SKM-1 (cell line): ENCODE measurements around the gene TMEM74B.

Source experiments
- DNase-seq: peaks from one replicate; lab custom pipeline; 2025; ENCODE audit not compliant: unreplicated experiment; lab: John Stamatoyannopoulos, UW

The TMEM74B gene

GRCh38 chr20:1206366-1207148, 21.8 kb upstream of the TMEM74B start:
- DNase-seq = no peak

- DNase-seq = no peak
Observed at GRCh38 chr20:1205802-1206201, 21.0 kb upstream of the TMEM74B start.

DNA sequence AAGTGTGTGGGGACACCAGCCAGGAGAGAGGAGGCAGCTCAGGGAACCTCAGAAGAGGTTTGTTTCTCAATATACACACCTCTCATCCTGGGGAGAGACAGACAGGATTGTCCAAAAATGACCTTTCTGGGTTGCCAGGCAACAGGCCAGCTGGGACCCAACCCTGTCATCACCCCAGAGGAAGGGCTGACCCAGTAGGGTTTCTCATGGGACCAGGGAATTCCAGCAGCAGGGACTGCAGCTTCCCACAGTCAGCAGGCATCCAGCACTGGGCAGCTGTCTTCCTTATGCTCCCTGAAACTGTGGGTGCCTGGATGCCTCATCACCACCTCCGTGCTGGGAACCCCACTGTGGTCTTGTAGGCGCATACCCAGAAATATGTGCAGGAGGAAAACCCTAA, 19.8 kb upstream of the TMEM74B start:
- DNase-seq = no peak

- no peak for DNase-seq
Observed at GRCh38 chr20:1204113-1204512, 19.3 kb upstream of the TMEM74B start.

DNA sequence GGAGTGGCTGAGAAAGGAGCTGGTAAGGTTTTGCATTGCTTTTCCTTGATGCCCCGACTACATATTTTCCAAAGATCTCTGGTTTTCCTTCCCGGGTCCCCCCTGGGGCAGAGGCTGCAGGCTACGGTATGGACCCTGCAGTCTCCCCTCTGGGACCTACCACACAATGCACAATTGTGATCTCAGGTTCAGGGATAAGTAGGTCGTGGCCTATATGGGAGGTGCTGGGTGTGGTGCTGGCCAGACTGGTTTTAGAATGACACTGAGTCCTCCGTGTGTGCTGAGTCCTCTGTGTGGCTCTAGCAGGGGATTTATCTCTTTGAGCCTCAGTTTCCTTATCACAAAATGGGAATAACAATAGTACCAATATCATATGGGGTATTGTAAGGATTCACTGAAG, 18.8 kb upstream of the TMEM74B start:
- no peak for DNase-seq

DNA sequence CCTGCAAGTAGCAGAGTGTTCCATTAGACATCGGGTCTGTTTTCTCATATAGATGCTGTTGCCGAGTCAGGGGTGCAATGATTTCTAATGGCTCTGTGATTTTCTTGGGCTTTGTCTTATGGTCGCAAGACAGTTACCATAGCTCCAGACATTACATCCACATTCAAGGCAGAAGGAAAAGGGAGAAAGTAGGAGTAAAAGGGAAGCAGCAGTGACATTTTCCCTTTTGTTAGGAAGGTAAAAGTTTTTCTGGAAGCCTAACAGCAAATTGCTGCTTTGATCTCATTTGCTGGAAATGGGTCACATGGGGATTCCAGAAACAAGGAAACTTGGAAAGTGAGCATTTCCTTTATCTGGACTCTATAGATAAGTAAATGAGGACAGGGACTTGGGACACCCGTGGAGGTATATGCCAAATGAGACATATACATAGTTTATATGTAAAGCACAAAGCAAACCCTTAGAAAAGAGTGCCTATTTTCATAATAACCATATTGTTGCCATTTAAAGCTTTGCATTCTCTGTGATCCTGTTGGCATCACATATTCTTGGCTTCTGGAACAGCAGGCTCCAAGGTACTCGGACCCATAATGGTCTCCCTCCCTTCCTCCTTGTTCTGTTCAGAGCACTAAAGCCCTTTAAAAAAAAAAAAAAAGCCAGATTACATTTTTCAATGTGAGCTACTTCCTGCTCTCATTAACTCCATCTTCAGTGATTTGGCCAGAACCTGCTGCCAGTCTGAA, 18.2 kb upstream of the TMEM74B start, which contains the start of gene C20orf202:
Gene C20orf202 (plus strand): TSS at position 693 of the 743 bp plus-strand sequence. CDS start 132 bp downstream, outside the sequence.
- no peak for DNase-seq

DNA sequence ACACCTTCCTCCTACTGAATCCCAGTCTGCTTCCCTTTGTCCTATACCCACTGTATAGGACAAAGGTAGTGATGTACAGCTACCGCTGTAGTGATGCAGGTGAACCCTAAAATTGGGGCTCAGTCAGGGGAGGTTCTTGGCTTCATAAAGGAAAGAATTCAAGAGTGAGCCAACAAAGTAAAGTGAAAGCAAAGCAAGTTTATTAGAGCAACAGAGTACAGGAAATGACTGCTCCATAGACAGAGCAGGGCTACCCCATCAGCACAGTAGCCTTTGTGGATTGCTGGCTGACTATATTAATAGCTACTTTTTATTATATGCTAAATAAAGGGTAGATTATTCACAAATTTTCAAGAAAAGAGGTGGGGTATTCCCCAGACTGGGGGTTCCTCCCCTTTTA, 15.2 kb upstream of the TMEM74B start:
- no peak for DNase-seq

GRCh38 chr20:1199212-1199873, 14.6 kb upstream of the TMEM74B start:
- no peak for DNase-seq

DNA sequence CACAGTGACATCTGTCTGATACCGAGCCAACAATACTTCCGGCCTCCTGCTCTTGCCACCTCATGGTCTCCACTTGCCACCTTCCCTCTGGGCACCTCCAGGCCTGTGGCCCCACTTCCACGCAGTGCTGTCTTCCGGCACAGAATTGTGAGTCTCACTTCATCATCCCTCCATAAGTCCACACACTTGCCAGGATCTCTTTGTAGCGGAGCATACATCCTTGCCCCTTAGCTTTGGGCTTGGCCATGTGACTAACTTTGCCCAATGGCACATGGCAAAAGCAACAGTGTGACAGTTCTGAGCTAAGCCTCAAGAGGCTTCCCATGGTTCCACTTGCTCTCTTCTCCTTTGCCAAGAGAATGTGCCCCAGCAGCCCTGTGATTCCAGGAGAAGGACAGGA, 14.0 kb upstream of the TMEM74B start:
- no peak for DNase-seq

GRCh38 chr20:1197801-1198200, 13.0 kb upstream of the TMEM74B start:
- DNase-seq = no peak

DNA sequence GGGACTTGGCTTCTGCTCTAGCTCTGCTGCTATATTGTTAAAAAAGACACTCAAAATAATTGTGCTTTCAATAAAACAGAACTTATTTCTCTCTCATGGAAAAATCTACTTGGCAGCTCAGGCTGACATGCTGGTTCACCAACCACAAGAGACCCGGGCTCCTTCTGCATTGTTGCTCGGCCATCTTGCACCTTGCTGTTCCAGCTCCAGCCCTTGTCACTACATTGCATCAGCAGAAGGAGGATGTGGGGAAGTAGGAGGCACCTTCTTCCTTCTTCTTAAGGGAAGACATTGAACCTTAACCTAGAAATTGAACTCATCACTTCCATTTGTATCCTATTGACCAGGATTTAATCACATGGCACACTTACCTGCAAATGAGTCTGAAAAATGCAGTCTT, 11.9 kb upstream of the TMEM74B start:
- DNase-seq = no peak

- no peak for DNase-seq
Observed at GRCh38 chr20:1195226-1195625, 10.4 kb upstream of the TMEM74B start.

DNA sequence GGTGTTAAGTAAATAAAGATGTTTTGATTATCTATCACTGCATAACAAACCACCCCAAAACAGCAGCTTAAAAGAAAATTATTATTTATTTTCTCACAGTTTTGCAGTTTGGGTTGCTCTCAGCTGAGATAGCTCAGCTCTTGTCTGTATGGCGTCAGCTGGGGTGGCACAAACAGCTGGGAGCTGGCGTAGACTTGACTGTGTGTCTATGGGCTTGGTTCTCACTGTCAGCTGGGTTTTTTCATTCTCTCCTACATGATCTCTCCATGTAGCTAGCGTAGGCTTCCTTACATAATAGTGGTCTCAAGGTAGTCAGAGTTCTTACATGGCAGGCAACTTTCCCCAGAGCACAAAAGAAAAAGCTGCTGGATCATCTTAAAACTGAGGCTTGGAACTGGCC, 6.5 kb upstream of the TMEM74B start:
- DNase-seq = no peak

GRCh38 chr20:1190847-1191246, 6.1 kb upstream of the TMEM74B start:
- DNase-seq = no peak

GRCh38 chr20:1189827-1190226, 5.0 kb upstream of the TMEM74B start:
- no peak for DNase-seq

GRCh38 chr20:1188347-1188746, 3.6 kb upstream of the TMEM74B start:
- no peak for DNase-seq

DNA sequence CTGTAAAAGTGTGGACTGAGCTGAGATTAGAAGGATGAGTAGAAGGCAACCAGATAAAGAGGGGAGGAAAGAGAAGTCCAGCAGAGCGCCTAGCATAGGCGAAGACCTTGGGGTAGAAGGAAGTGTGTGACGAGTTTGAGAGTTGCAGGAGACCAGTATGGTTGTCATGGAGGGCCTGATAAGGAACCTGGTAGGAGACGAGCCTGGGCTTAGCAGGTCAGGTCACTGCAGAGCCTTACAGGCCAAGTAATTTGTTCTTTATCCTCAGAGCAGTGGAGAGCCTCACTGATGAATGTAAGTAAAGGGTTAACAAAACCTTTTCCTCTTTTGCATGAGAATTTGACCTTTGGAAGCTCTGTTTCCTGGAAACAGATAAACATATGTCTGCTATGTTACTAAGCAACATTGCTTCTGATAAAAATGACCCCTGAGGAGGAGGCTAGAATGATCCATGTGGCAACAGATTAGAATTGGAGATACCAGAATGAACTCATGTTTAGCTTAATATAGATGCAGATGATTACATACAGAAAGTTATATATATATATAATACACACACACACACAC, 2.9 kb upstream of the TMEM74B start:
- no peak for DNase-seq

DNA sequence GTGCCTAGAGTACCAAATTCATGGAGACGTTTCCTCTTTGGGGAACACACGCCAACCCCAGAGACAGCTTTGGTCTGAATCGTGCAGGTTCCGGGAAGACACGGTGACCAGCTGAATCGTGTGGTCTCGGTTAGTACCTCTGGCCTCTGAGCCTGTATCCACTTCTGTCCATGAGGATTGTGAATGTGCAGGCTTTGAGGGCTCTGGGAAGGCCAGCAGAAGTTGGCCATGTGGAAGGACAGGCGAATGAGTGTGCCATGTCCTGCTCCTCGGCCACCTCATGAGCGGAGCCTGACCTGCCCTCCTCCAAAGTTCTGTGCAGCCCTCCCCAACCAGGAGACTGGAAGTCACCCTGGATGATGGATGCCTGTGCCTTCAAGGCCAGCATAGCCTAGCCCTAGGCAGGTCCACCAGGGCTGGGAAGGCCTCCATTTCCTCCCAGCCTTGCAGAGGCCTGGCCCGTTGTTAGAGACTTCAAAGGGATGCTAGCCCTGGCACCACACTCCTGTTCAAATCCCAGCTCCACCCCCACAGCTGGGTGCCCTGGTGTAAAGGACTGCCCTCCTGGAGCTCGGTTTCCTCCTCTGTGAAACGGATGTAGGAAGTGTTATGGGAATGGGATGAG, 1.7 kb upstream of the TMEM74B start:
- DNase-seq = no peak

GRCh38 chr20:1185790-1186334, 1.1 kb upstream of the TMEM74B start:
- no peak for DNase-seq

DNA sequence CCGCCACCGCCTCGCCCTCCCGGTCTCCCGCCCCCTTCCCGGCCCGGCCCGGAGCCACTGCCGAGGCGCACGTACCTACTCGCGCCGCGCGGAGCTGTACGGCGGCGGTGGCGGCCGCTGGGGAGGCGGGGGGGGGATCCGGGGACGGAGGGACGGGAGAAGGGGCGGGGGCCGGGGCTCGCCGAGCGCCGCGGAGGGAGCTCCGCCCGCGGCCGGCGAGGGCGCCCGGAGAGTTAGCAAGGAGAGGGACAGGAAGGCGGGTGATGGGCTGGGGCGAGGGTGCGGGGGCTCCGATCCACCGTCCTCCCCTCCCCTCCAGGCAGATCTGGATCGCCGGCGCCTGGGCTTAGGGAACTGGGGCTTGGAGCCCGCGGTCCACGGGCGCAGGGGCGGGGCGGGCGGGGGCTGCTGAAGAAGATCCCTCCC, 548 bp upstream of the TMEM74B start:
- no peak for DNase-seq

- no peak for DNase-seq
Observed at GRCh38 chr20:1184260-1184637, 532 bp downstream of the TMEM74B start.
